H1 (cell line): ENCODE data around the gene LIMS1.
"Not testable (repeated sequence)": the region's sequence is repeated elsewhere in the genome, so short reads cannot be mapped to it uniquely, and the experiment has no call there.

Experiments
- EGR1 ChIP-seq: IDR thresholded peaks from 2 replicates; pipeline ENCODE4 v1.6.1; 2011; ENCODE audit warnings: low read depth, low read length, borderline replicate concordance
- EP300 ChIP-seq, 2 experiments: IDR thresholded peaks; 1 replicate in 1 of 2; 2 replicates in 1 of 2; pipeline ENCODE4 v1.6.1; 2011 to 2012; ENCODE audit warnings: low read depth in 2 of 2, low read length in 2 of 2, mild to moderate bottlenecking in 2 of 2, borderline replicate concordance in 1 of 2, inconsistent platforms in 1 of 2, moderate library complexity in 1 of 2
- EZH2 ChIP-seq: fragments of 200-600 bp; sonication (generic); IDR thresholded peaks from 2 replicates; pipeline ENCODE4 v1.7.1; 2012; ENCODE audit warnings: low read depth, mild to moderate bottlenecking, moderate library complexity, low read length, inconsistent platforms; ENCODE audit not compliant: severe bottlenecking
- NRF1 ChIP-seq: IDR thresholded peaks from 2 replicates; pipeline ENCODE4 v1.6.1; 2011; ENCODE audit warnings: mild to moderate bottlenecking, low read depth, low read length, improper control_type of control experiment
- POLR2A ChIP-seq, 2 experiments: IDR thresholded peaks; 1 replicate in 1 of 2; 2 replicates in 1 of 2; pipeline ENCODE4 v1.6.1; 2011; ENCODE audit warnings: low read depth in 2 of 2, low read length in 2 of 2, mild to moderate bottlenecking in 2 of 2; ENCODE audit errors: control extremely low read depth in 1 of 2
- POLR2AphosphoS5 ChIP-seq: IDR thresholded peaks from 2 replicates; pipeline ENCODE4 v1.6.1; 2011; ENCODE audit warnings: low read depth, low read length
- SAP30 ChIP-seq: fragments of 300-600 bp; sonication (generic); IDR thresholded peaks from 2 replicates; pipeline ENCODE4 v1.7.1; 2012; ENCODE audit warnings: low read length, moderate library complexity, mild to moderate bottlenecking, inconsistent platforms; ENCODE audit not compliant: insufficient read depth, insufficient replicate concordance
- SRF ChIP-seq: IDR thresholded peaks from 2 replicates; pipeline ENCODE4 v1.6.1; 2011; ENCODE audit warnings: mild to moderate bottlenecking, low read depth, low read length, moderate library complexity
- TAF1 ChIP-seq: IDR thresholded peaks from 2 replicates; pipeline ENCODE4 v1.6.1; 2011; ENCODE audit warnings: mild to moderate bottlenecking, low read depth, low read length
- TCF12 ChIP-seq: IDR thresholded peaks from 2 replicates; pipeline ENCODE4 v1.6.1; 2011; ENCODE audit warnings: low read depth, mild to moderate bottlenecking, low read length
- TF ChIP-seq, protein P1 (sequence below), 3 experiments: IDR thresholded peaks; 1 replicate in 2 of 3; 2 replicates in 1 of 3; pipeline versions ENCODE4 v1.5.1 to v1.6.1; 2011; ENCODE audit warnings: low read length in 3 of 3, mild to moderate bottlenecking in 3 of 3, inconsistent platforms in 2 of 3, low read depth in 1 of 3, moderate library complexity in 1 of 3; ENCODE audit not compliant: insufficient read depth in 1 of 3; ENCODE audit errors: control extremely low read depth in 1 of 3
- TF ChIP-seq, protein P2 (sequence below): IDR thresholded peaks from 2 replicates; pipeline ENCODE4 v1.6.1; 2011; ENCODE audit warnings: low read length, improper control_type of control experiment

DNA sequence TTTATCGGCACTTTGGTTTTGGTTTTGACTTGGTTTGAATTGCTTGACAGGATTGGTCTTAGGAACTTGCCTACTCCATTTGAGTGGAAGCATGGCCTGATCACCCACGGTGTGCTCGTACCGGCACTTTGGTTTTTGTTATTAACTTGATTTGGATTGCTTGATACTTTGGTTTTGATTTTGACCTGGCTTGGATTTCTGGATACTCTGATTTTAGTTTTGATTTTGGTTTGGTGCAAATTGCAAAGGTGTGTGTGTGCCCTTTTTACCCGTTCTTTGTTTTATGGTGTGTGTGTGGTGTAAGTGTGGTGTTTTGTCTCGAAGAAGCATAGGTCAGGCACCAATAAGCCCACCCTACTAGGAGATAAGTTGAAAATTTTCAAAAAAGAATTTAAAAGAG lies 9.6 kb upstream of the LIMS1 start:
- TF ChIP-seq, protein P1, sequence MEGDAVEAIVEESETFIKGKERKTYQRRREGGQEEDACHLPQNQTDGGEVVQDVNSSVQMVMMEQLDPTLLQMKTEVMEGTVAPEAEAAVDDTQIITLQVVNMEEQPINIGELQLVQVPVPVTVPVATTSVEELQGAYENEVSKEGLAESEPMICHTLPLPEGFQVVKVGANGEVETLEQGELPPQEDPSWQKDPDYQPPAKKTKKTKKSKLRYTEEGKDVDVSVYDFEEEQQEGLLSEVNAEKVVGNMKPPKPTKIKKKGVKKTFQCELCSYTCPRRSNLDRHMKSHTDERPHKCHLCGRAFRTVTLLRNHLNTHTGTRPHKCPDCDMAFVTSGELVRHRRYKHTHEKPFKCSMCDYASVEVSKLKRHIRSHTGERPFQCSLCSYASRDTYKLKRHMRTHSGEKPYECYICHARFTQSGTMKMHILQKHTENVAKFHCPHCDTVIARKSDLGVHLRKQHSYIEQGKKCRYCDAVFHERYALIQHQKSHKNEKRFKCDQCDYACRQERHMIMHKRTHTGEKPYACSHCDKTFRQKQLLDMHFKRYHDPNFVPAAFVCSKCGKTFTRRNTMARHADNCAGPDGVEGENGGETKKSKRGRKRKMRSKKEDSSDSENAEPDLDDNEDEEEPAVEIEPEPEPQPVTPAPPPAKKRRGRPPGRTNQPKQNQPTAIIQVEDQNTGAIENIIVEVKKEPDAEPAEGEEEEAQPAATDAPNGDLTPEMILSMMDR (IDR thresholded peaks at IDR 0.05; ENCODE audit: control extremely low read depth in 1 of 3, insufficient read depth in 1 of 3, low read depth in 1 of 3, low read length in 3 of 3) = not testable (repeated sequence)
- not testable (repeated sequence) for TF ChIP-seq NRF1; SAP30; POLR2AphosphoS5; EZH2; POLR2A (IDR thresholded peaks at IDR 0.05; ENCODE audit: control extremely low read depth in 1 of 2, low read depth in 2 of 2, low read length in 2 of 2); EP300 (IDR thresholded peaks at IDR 0.05; ENCODE audit: borderline replicate concordance in 1 of 2, low read depth in 2 of 2, low read length in 2 of 2); TAF1; EGR1; TCF12; SRF
- TF ChIP-seq, protein P2, sequence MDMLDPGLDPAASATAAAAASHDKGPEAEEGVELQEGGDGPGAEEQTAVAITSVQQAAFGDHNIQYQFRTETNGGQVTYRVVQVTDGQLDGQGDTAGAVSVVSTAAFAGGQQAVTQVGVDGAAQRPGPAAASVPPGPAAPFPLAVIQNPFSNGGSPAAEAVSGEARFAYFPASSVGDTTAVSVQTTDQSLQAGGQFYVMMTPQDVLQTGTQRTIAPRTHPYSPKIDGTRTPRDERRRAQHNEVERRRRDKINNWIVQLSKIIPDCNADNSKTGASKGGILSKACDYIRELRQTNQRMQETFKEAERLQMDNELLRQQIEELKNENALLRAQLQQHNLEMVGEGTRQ = not testable (repeated sequence)
